GM18505 (cell line): Measurements from ENCODE around the gene MED28.
"Not testable (repeated sequence)": the region's sequence is repeated elsewhere in the genome, so short reads cannot be mapped to it uniquely, and the experiment has no call there.

Experiments used
- ATAC-seq: cut with Tn5 transposase; IDR thresholded peaks from one replicate; pipeline ENCODE4 v1.9.1; 2021; ENCODE audit not compliant: unreplicated experiment
- POLR2A ChIP-seq: IDR thresholded peaks from 4 replicates; pipeline ENCODE4 v1.6.1; 2011; ENCODE audit warnings: borderline replicate concordance; ENCODE audit not compliant: insufficient read depth, insufficient read length; ENCODE audit errors: extremely low read depth

The MED28 gene

GRCh38 chr4:17636696-17637622, 22.5 kb downstream of the MED28 start:
- TF ChIP-seq POLR2A: peak; percentile 18
- peak; percentile 89 for ATAC-seq

- no peak for ATAC-seq
- no peak for TF ChIP-seq POLR2A
Observed at GRCh38 chr4:17639136-17639535, 24.7 kb downstream of the MED28 start.

- TF ChIP-seq POLR2A: no peak
- no peak for ATAC-seq
Observed at GRCh38 chr4:17642398-17642783, 27.9 kb downstream of the MED28 start.

- TF ChIP-seq POLR2A: no peak
- ATAC-seq: no peak
Observed at GRCh38 chr4:17646693-17647092, 32.3 kb downstream of the MED28 start.

GRCh38 chr4:17647176-17647806, 32.9 kb downstream of the MED28 start:
- no peak for ATAC-seq

GRCh38 chr4:17647927-17648326, 33.5 kb downstream of the MED28 start:
- no peak for ATAC-seq
- TF ChIP-seq POLR2A: no peak

More at GRCh38 chr4:17647176-17647806, 32.9 kb downstream of the MED28 start:
- no peak for TF ChIP-seq POLR2A

- TF ChIP-seq POLR2A: no peak
- no peak for ATAC-seq
Observed at GRCh38 chr4:17650406-17650805, 36.0 kb downstream of the MED28 start.

GRCh38 chr4:17654701-17655100, 40.3 kb downstream of the MED28 start:
- no peak for ATAC-seq
- TF ChIP-seq POLR2A: no peak

GRCh38 chr4:17657090-17657489, 42.6 kb downstream of the MED28 start:
- ATAC-seq: no peak
- TF ChIP-seq POLR2A: no peak

- no peak for TF ChIP-seq POLR2A
Observed at GRCh38 chr4:17657849-17658248, 43.4 kb downstream of the MED28 start.

GRCh38 chr4:17659196-17659595, 44.8 kb downstream of the MED28 start:
- not testable (repeated sequence) for ATAC-seq

More at GRCh38 chr4:17657849-17658248, 43.4 kb downstream of the MED28 start:
- ATAC-seq: no peak

GRCh38 chr4:17662694-17663093, 48.3 kb downstream of the MED28 start:
- TF ChIP-seq POLR2A: no peak
- no peak for ATAC-seq

- peak; percentile 87 for ATAC-seq
- TF ChIP-seq POLR2A: no peak
Observed at GRCh38 chr4:17664755-17665154, 50.3 kb downstream of the MED28 start.

GRCh38 chr4:17665346-17665745, 50.9 kb downstream of the MED28 start:
- no peak for TF ChIP-seq POLR2A
- ATAC-seq: peak; percentile 32

GRCh38 chr4:17665852-17666251, 51.4 kb downstream of the MED28 start:
- TF ChIP-seq POLR2A: no peak
- ATAC-seq: no peak

- no peak for TF ChIP-seq POLR2A
- no peak for ATAC-seq
Observed at GRCh38 chr4:17667253-17667652, 52.8 kb downstream of the MED28 start.
